ENCODE measurements around the gene CFAP54.
"Not testable (repeated sequence)": the region's sequence is repeated elsewhere in the genome, so short reads cannot be mapped to it uniquely, and the experiment has no call there.

The CFAP54 gene

DNA sequence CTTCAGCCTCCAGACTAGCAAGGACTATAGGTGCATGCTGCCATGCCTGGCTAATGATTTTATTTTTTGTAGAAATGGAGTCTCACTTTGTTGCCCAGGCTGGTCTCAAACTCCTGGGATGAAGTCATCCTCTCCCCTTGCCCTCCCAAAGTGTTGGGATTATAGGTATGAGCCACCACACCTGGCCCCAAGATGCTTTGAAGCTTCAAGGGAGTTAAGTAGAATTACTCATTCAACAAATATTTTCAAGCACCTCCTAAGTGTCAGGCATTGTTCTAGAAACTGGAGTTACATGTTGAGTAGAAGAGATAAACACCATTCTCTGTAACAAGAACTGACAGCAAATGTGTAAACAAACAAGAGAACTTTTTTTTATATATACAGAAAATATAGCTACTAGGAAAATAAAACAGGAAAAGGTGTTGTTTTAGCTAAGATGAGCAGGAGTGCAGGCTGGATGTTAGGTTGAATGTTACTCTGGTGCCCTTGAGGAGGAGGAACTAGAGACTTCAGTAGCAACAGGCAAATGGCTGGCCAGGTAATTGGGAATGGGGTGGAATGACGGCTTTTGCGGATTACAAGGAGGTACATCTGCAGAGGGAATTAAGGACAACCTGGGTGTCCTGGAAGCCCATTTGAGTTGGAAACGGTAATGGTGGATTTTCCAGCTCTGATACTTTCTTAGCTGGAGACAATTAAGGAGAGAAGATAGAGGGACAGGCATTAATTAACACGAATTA lies 32.0 kb upstream of the CFAP54 start:
- no peaks in the 10 kb centered on the region for H3K36me3 ChIP-seq (ENCODE audit: control insufficient read depth in 2 of 2, insufficient read depth in 1 of 2, low read length in 2 of 2)
- TF ChIP-seq ZNF707 (tag by site-specific recombination; IDR thresholded peaks at IDR 0.05) = no peak
- ChIA-PET POLR2A (no interaction called here), CTCF (interaction anchor here (0.6 to 2.3 kb wide), 5 partner anchors 32 to 171 kb away, joined by 3 to 9 read pairs (median 4); partner anchors contain the start of gene CFAP54)
- H3K4me1 ChIP-seq (ENCODE audit: control insufficient read depth, insufficient read depth, low read length) = no peaks in the 10 kb centered on the region
- no peak overlapping the region for H3K27ac ChIP-seq (ENCODE audit: extremely low read depth, low read depth, low read length)
- H3K9me3 ChIP-seq (ENCODE audit: control insufficient read depth, insufficient read depth, low read depth, low read length) = no peaks in the 10 kb centered on the region
- H3K4me3 ChIP-seq (ENCODE audit: low read depth, low read length) = no peak overlapping the region

DNA sequence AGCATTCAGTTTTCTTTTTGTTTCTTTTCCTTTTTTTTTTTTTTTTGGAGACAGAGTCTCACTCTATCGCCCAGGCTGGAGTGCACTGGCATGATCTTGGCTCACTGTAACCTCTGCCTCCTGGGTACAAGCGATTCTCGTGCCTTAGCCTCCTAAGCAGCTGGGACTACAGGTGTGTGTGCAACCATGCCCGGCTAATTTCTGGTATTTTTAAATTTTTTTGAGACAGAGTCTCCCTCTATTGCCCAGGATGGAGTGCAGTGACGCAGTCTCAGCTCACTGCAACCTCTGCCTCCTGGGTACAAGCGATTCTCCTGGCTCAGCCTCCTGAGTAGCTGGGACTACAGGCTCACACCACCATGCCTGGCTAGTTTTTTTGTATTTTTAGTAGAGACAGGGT lies 30.1 kb upstream of the CFAP54 start:
- H3K4me3 ChIP-seq (ENCODE audit: low read depth, low read length); H3K4me1 ChIP-seq (ENCODE audit: control insufficient read depth, insufficient read depth, low read length); H3K27ac ChIP-seq (ENCODE audit: extremely low read depth, low read depth, low read length); H3K36me3 ChIP-seq (ENCODE audit: control insufficient read depth in 2 of 2, insufficient read depth in 1 of 2, low read length in 2 of 2); H3K9me3 ChIP-seq (ENCODE audit: control insufficient read depth, insufficient read depth, low read depth, low read length); POLR2A ChIA-PET: not testable (repeated sequence)
- CTCF ChIA-PET = interaction anchor here (0.7 to 1.6 kb wide), 2 partner anchors 31 to 58 kb away, joined by 3 to 4 read pairs; no protein-coding TSS in a partner anchor

DNA sequence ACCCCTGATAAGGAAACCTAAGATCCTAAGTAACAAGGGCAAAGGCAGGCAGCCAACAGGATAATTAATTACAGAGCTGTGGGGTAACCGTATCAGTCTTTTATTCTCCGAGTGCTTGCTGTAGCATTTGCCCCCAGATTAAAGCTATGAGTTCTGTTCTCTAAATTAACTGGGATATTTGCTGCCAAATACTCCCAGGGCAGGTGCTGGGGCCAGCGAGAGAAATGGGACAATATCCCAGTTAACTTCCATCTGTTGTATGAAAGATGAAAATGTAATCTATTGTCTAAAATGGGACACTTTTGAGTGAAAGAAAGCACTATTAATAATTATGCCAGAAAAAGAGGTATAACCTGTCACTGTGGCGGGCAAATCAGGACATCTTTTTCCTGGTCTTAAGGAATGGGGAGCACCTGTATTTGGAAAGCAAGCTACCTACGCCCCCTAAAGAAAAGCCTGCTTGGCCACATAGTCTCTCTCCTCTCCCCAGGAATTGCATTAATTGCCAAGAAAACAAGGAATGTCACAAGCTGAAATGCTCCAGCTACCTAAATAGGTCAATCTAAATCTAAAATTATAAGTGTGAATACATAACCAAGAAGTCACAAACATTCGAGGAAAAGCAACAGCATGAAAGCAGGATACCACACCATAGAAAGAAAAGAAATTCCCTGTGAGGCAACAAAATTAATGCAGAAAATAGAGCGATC lies 26.7 kb upstream of the CFAP54 start:
- TF ChIP-seq KLF8 (tag by site-specific recombination; IDR thresholded peaks at IDR 0.05) (no peak), ZNF354C (tag by site-specific recombination; IDR thresholded peaks at IDR 0.05; ENCODE audit: borderline replicate concordance, low read depth) (no peak), ZBTB21 (tag by site-specific recombination; IDR thresholded peaks at IDR 0.05) (no peak), ZNF610 (tag by site-specific recombination; IDR thresholded peaks at IDR 0.05; ENCODE audit: borderline replicate concordance) (no peak), ZNF341 (tag by site-specific recombination; IDR thresholded peaks at IDR 0.05; ENCODE audit: low read depth) (no peak), ZNF837 (tag by site-specific recombination; IDR thresholded peaks at IDR 0.05) (no peak), SP3 (tag by site-specific recombination; IDR thresholded peaks at IDR 0.05) (no peak), ZNF530 (tag by site-specific recombination; IDR thresholded peaks at IDR 0.05; ENCODE audit: low read depth) (no peak), ZNF571 (tag by site-specific recombination; IDR thresholded peaks at IDR 0.05) (no peak), HOXC10 (CRISPR knock-in tag; IDR thresholded peaks at IDR 0.05) (no peak), SALL2 (tag by site-specific recombination; IDR thresholded peaks at IDR 0.05; ENCODE audit: borderline replicate concordance) (no peak), ZNF433 (tag by site-specific recombination; IDR thresholded peaks at IDR 0.05; ENCODE audit: low read depth) (no peak), ZNF558 (tag by site-specific recombination; IDR thresholded peaks at IDR 0.05) (no peak)
- TF ChIP-seq, protein P1, sequence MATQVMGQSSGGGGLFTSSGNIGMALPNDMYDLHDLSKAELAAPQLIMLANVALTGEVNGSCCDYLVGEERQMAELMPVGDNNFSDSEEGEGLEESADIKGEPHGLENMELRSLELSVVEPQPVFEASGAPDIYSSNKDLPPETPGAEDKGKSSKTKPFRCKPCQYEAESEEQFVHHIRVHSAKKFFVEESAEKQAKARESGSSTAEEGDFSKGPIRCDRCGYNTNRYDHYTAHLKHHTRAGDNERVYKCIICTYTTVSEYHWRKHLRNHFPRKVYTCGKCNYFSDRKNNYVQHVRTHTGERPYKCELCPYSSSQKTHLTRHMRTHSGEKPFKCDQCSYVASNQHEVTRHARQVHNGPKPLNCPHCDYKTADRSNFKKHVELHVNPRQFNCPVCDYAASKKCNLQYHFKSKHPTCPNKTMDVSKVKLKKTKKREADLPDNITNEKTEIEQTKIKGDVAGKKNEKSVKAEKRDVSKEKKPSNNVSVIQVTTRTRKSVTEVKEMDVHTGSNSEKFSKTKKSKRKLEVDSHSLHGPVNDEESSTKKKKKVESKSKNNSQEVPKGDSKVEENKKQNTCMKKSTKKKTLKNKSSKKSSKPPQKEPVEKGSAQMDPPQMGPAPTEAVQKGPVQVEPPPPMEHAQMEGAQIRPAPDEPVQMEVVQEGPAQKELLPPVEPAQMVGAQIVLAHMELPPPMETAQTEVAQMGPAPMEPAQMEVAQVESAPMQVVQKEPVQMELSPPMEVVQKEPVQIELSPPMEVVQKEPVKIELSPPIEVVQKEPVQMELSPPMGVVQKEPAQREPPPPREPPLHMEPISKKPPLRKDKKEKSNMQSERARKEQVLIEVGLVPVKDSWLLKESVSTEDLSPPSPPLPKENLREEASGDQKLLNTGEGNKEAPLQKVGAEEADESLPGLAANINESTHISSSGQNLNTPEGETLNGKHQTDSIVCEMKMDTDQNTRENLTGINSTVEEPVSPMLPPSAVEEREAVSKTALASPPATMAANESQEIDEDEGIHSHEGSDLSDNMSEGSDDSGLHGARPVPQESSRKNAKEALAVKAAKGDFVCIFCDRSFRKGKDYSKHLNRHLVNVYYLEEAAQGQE (tag by site-specific recombination; IDR thresholded peaks at IDR 0.05) = no peak
- TF ChIP-seq, protein P2, sequence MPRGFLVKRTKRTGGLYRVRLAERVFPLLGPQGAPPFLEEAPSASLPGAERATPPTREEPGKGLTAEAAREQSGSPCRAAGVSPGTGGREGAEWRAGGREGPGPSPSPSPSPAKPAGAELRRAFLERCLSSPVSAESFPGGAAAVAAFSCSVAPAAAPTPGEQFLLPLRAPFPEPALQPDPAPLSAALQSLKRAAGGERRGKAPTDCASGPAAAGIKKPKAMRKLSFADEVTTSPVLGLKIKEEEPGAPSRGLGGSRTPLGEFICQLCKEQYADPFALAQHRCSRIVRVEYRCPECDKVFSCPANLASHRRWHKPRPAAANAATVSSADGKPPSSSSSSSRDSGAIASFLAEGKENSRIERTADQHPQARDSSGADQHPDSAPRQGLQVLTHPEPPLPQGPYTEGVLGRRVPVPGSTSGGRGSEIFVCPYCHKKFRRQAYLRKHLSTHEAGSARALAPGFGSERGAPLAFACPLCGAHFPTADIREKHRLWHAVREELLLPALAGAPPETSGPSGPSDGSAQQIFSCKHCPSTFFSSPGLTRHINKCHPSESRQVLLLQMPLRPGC (tag by site-specific recombination; IDR thresholded peaks at IDR 0.05) = no peak
- TF ChIP-seq, protein P3, sequence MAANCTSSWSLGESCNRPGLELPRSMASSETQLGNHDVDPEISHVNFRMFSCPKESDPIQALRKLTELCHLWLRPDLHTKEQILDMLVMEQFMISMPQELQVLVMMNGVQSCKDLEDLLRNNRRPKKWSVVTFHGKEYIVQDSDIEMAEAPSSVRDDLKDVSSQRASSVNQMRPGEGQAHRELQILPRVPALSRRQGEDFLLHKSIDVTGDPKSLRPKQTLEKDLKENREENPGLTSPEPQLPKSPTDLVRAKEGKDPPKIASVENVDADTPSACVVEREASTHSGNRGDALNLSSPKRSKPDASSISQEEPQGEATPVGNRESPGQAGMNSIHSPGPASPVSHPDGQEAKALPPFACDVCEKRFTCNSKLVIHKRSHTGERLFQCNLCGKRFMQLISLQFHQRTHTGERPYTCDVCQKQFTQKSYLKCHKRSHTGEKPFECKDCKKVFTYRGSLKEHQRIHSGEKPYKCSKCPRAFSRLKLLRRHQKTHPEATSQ (tag by site-specific recombination; IDR thresholded peaks at IDR 0.05) = no peak
- TF ChIP-seq, protein P4, sequence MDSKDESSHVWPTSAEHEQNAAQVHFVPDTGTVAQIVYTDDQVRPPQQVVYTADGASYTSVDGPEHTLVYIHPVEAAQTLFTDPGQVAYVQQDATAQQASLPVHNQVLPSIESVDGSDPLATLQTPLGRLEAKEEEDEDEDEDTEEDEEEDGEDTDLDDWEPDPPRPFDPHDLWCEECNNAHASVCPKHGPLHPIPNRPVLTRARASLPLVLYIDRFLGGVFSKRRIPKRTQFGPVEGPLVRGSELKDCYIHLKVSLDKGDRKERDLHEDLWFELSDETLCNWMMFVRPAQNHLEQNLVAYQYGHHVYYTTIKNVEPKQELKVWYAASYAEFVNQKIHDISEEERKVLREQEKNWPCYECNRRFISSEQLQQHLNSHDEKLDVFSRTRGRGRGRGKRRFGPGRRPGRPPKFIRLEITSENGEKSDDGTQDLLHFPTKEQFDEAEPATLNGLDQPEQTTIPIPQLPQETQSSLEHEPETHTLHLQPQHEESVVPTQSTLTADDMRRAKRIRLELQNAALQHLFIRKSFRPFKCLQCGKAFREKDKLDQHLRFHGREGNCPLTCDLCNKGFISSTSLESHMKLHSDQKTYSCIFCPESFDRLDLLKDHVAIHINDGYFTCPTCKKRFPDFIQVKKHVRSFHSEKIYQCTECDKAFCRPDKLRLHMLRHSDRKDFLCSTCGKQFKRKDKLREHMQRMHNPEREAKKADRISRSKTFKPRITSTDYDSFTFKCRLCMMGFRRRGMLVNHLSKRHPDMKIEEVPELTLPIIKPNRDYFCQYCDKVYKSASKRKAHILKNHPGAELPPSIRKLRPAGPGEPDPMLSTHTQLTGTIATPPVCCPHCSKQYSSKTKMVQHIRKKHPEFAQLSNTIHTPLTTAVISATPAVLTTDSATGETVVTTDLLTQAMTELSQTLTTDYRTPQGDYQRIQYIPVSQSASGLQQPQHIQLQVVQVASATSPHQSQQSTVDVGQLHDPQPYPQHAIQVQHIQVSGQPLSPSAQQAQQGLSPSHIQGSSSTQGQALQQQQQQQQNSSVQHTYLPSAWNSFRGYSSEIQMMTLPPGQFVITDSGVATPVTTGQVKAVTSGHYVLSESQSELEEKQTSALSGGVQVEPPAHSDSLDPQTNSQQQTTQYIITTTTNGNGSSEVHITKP (tag by site-specific recombination; IDR thresholded peaks at IDR 0.05) = no peak
- Histone ChIP-seq H3K4me3 (ENCODE audit: low read depth, low read length) (no peak overlapping the region), H3K9me3 (ENCODE audit: control insufficient read depth, insufficient read depth, low read depth, low read length) (no peaks in the 10 kb centered on the region), H3K27ac (ENCODE audit: extremely low read depth, low read depth, low read length) (no peak overlapping the region), H3K4me1 (ENCODE audit: control insufficient read depth, insufficient read depth, low read length) (no peaks in the 10 kb centered on the region; the same call in 1 of the 2 replicates), H3K36me3 (ENCODE audit: control insufficient read depth in 2 of 2, insufficient read depth in 1 of 2, low read length in 2 of 2) (no peaks in the 10 kb centered on the region)
- CTCF ChIA-PET = interaction anchor here (0.5 to 1.3 kb wide), 3 partner anchors 8 to 41 kb away, joined by 3 to 5 read pairs (median 3); no protein-coding TSS in a partner anchor
- POLR2A ChIA-PET = interaction anchor here (0.6 kb wide), 1 partner anchor 62 kb away, joined by 3 read pairs; the partner anchor contains the start of gene CDK17
